ENCODE results near the gene TPRX1. TPM values are rescaled to one million over a fixed set of nuclear protein-coding genes. Genes with fewer than 3 reads are reported as not detected.

The TPRX1 gene
- total and polyA plus RNA-seq, 2 donors (not counting 3 experiments of a cell fraction or from before 2014, with no cell fraction given) = not detected

GRCh38 chr19:47820410-47820809 lies 16.1 kb upstream of the TPRX1 start:
- CTCF ChIA-PET = interaction anchor here (1.6 kb wide), 1 partner anchor 49 kb away, joined by 5 read pairs; no protein-coding TSS in a partner anchor
- POLR2A ChIA-PET = no interaction called here
- dilution Hi-C loops (cut with MboI; ENCODE audit: extremely low pct_ligation_motif_present, low sequenced_read_pairs) = no loop called here

GRCh38 chr19:47819858-47820257 lies 15.5 kb upstream of the TPRX1 start:
- ChIA-PET POLR2A (no interaction called here), CTCF (interaction anchor here (1.6 kb wide), 1 partner anchor 49 kb away, joined by 5 read pairs; no protein-coding TSS in a partner anchor)
- BruUV-seq (replicated peaks) = no TSS peak

More at GRCh38 chr19:47820410-47820809, 16.1 kb upstream of the TPRX1 start:
- no peak overlapping the region for H3K4me3 ChIP-seq (replicated peaks in 1 of 3; ENCODE audit: insufficient read depth in 1 of 3, low read depth in 1 of 3, low read length in 3 of 3)
- no peak for DNase-seq (ENCODE audit: low read depth, low spot score)
- no peak overlapping the region for H2AFZ ChIP-seq (ENCODE audit: low read depth, low read length)
- H3K36me3 ChIP-seq (ENCODE audit: control insufficient read depth in 2 of 2, extremely low read depth in 1 of 2, insufficient read depth in 2 of 2, low read length in 2 of 2) = no peaks in the 10 kb centered on the region
- no peaks in the 10 kb centered on the region for H3K9me1 ChIP-seq (replicated peaks; ENCODE audit: control insufficient read depth, extremely low read depth, insufficient read depth, low read length)
- no peaks in the 10 kb centered on the region for H3K79me2 ChIP-seq (ENCODE audit: control insufficient read depth, insufficient read depth, low read length)
- H3K4me2 ChIP-seq (ENCODE audit: insufficient read depth, low read length) = no peak overlapping the region
- no peaks in the 10 kb centered on the region for H3K4me1 ChIP-seq (ENCODE audit: control insufficient read depth, extremely low read depth, insufficient read depth, low read length)
- no peak overlapping the region for H3K9ac ChIP-seq (replicated peaks; ENCODE audit: extremely low read depth, insufficient read depth, low read length)
- H3K9me3 ChIP-seq (replicated peaks; ENCODE audit: control insufficient read depth, insufficient read depth, low read length) = no peaks in the 10 kb centered on the region
- H4K20me1 ChIP-seq (replicated peaks; ENCODE audit: control insufficient read depth, extremely low read depth, insufficient read depth, low read length) = no peaks in the 10 kb centered on the region
- BruUV-seq (replicated peaks) = no TSS peak
- H3K27ac ChIP-seq (ENCODE audit: insufficient read depth, low read depth, low read length) = no peak overlapping the region
- TF ChIP-seq JUN (IDR thresholded peaks at IDR 0.05; ENCODE audit: borderline replicate concordance, insufficient read depth, insufficient read length, low read depth) = no peak
- no peak for TF ChIP-seq POLR2AphosphoS5 (IDR thresholded peaks at IDR 0.05; ENCODE audit: insufficient read depth, low read depth, low read length)
- no peak for TF ChIP-seq MAX (IDR thresholded peaks at IDR 0.05; ENCODE audit: insufficient read depth, insufficient read length)
- no peak for TF ChIP-seq FOS (IDR thresholded peaks at IDR 0.05; ENCODE audit: borderline replicate concordance, insufficient read depth, low read length)
- intact Hi-C loops (cut with micrococcal nuclease) = no loop called here
- FAIRE-seq = no peak
- peaks cover 8 to 16% of the 10 kb centered on the region in 2 experiments for H3K27me3 ChIP-seq (ENCODE audit: control insufficient read depth in 2 of 2, insufficient read depth in 2 of 2, low read length in 2 of 2)

More at GRCh38 chr19:47819858-47820257, 15.5 kb upstream of the TPRX1 start:
- no peak overlapping the region for H3K27ac ChIP-seq (ENCODE audit: insufficient read depth, low read depth, low read length)
- intact Hi-C loops (cut with micrococcal nuclease) (no loop called here), dilution Hi-C loops (cut with MboI; ENCODE audit: extremely low pct_ligation_motif_present, low sequenced_read_pairs) (no loop called here)
- H3K9me3 ChIP-seq (replicated peaks; ENCODE audit: control insufficient read depth, insufficient read depth, low read length) = no peaks in the 10 kb centered on the region
- no peak overlapping the region for H3K9ac ChIP-seq (replicated peaks; ENCODE audit: extremely low read depth, insufficient read depth, low read length)
- no peaks in the 10 kb centered on the region for H3K79me2 ChIP-seq (ENCODE audit: control insufficient read depth, insufficient read depth, low read length)
- DNase-seq (ENCODE audit: low read depth, low spot score) = no peak
- no peak overlapping the region for H3K4me2 ChIP-seq (ENCODE audit: insufficient read depth, low read length)
- no peaks in the 10 kb centered on the region for H3K4me1 ChIP-seq (ENCODE audit: control insufficient read depth, extremely low read depth, insufficient read depth, low read length)
- H4K20me1 ChIP-seq (replicated peaks; ENCODE audit: control insufficient read depth, extremely low read depth, insufficient read depth, low read length) = no peaks in the 10 kb centered on the region
- no peak overlapping the region for H2AFZ ChIP-seq (ENCODE audit: low read depth, low read length)
- H3K36me3 ChIP-seq (ENCODE audit: control insufficient read depth in 2 of 2, extremely low read depth in 1 of 2, insufficient read depth in 2 of 2, low read length in 2 of 2) = no peaks in the 10 kb centered on the region
- no peak overlapping the region for H3K4me3 ChIP-seq (replicated peaks in 1 of 3; ENCODE audit: insufficient read depth in 1 of 3, low read depth in 1 of 3, low read length in 3 of 3)
- H3K27me3 ChIP-seq (ENCODE audit: control insufficient read depth in 2 of 2, insufficient read depth in 2 of 2, low read length in 2 of 2) = peaks cover 8 to 16% of the 10 kb centered on the region in 2 experiments
- TF ChIP-seq EZH2 (IDR thresholded peaks at IDR 0.05; ENCODE audit: borderline replicate concordance, low read depth, low read length, severe bottlenecking) = no peak
- no peak for TF ChIP-seq JUN (IDR thresholded peaks at IDR 0.05; ENCODE audit: borderline replicate concordance, insufficient read depth, insufficient read length, low read depth)
- TF ChIP-seq POLR2A (IDR thresholded peaks at IDR 0.05; ENCODE audit: low read depth, low read length) = no peak
- no peak for TF ChIP-seq CTCF (IDR thresholded peaks at IDR 0.05; ENCODE audit: extremely low read depth in 1 of 2, insufficient read depth in 1 of 2, low read depth in 1 of 2, low read length in 2 of 2)
- TF ChIP-seq MAX (IDR thresholded peaks at IDR 0.05; ENCODE audit: insufficient read depth, insufficient read length) = no peak
- TF ChIP-seq MYC (IDR thresholded peaks at IDR 0.05; ENCODE audit: low read depth, low read length) = no peak
- TF ChIP-seq GATA2 (IDR thresholded peaks at IDR 0.05; ENCODE audit: insufficient read depth, insufficient read length, low read depth, low read length) = no peak
- no peak for TF ChIP-seq FOS (IDR thresholded peaks at IDR 0.05; ENCODE audit: borderline replicate concordance, insufficient read depth, low read length)
- TF ChIP-seq POLR2AphosphoS5 (IDR thresholded peaks at IDR 0.05; ENCODE audit: insufficient read depth, low read depth, low read length) = no peak
- no peak for FAIRE-seq
- H3K9me1 ChIP-seq (replicated peaks; ENCODE audit: control insufficient read depth, extremely low read depth, insufficient read depth, low read length) = no peaks in the 10 kb centered on the region

All from endothelial cell of umbilical vein (primary cell).